HCT116 (cell line): Measurements from ENCODE around the gene FLT3.

Experiments used
- CBX3 ChIP-seq: IDR thresholded peaks from 2 replicates; pipeline ENCODE4 v1.6.1; 2012; ENCODE audit warnings: low read depth
- EZH2 ChIP-seq: fragments of 200-600 bp; sonication (generic); IDR thresholded peaks from 2 replicates; pipeline ENCODE4 v1.6.1; 2017; ENCODE audit warnings: antibody characterized with exemption, mixed run types
- EZH2phosphoT487 ChIP-seq: fragments of 200-600 bp; IDR thresholded peaks from 2 replicates; pipeline ENCODE4 v1.6.1; 2018; ENCODE audit warnings: antibody characterized with exemption, borderline replicate concordance
- FOSL1 ChIP-seq: IDR thresholded peaks from 2 replicates; pipeline ENCODE4 v1.6.1; 2012; ENCODE audit warnings: low read depth
- POLR2A ChIP-seq: IDR thresholded peaks from 2 replicates; pipeline ENCODE4 v1.7.0; 2011; ENCODE audit warnings: borderline replicate concordance; ENCODE audit not compliant: insufficient read depth, insufficient read length; ENCODE audit errors: extremely low read depth
- RAD21 ChIP-seq: IDR thresholded peaks from 2 replicates; pipeline ENCODE4 v1.6.1; 2012; ENCODE audit warnings: low read depth, mild to moderate bottlenecking
- SP1 ChIP-seq: IDR thresholded peaks from 2 replicates; pipeline ENCODE4 v1.6.1; 2012; ENCODE audit warnings: low read depth
- SRF ChIP-seq: IDR thresholded peaks from 2 replicates; pipeline ENCODE4 v1.6.1; 2012; ENCODE audit warnings: low read depth
- TCF7L2 ChIP-seq: IDR thresholded peaks from 2 replicates; pipeline ENCODE4 v1.7.0; 2011; ENCODE audit warnings: borderline replicate concordance, inconsistent platforms; ENCODE audit not compliant: insufficient read depth, insufficient read length; ENCODE audit errors: extremely low read depth
- YY1 ChIP-seq: IDR thresholded peaks from 2 replicates; pipeline ENCODE4 v1.6.1; 2011; ENCODE audit warnings: low read length, low read depth, moderate library complexity, mild to moderate bottlenecking; ENCODE audit not compliant: insufficient replicate concordance; ENCODE audit errors: extremely low read depth
- TF ChIP-seq, protein P1 (sequence below), 3 experiments: fragments of 200-600 bp in 1 of 3; sonication (generic) in 1 of 3; IDR thresholded peaks in 2 of 3; conservative IDR thresholded peaks in 1 of 3; 2 replicates each; pipeline ENCODE4 v1.5.1; 2012 to 2017; ENCODE audit warnings: low read depth in 2 of 3, low read length in 2 of 3, antibody characterized with exemption in 1 of 3, borderline replicate concordance in 1 of 3, control low read depth in 1 of 3, mild to moderate bottlenecking in 1 of 3, mixed read lengths in 1 of 3, mixed run types in 1 of 3, moderate library complexity in 1 of 3; ENCODE audit not compliant: insufficient read depth in 1 of 3
- TF ChIP-seq, protein P2 (sequence below): IDR thresholded peaks from 2 replicates; pipeline ENCODE4 v1.6.1; 2012
- TF ChIP-seq, protein P3 (sequence below): IDR thresholded peaks from 2 replicates; pipeline ENCODE4 v1.6.1; 2012; ENCODE audit warnings: low read depth

DNA sequence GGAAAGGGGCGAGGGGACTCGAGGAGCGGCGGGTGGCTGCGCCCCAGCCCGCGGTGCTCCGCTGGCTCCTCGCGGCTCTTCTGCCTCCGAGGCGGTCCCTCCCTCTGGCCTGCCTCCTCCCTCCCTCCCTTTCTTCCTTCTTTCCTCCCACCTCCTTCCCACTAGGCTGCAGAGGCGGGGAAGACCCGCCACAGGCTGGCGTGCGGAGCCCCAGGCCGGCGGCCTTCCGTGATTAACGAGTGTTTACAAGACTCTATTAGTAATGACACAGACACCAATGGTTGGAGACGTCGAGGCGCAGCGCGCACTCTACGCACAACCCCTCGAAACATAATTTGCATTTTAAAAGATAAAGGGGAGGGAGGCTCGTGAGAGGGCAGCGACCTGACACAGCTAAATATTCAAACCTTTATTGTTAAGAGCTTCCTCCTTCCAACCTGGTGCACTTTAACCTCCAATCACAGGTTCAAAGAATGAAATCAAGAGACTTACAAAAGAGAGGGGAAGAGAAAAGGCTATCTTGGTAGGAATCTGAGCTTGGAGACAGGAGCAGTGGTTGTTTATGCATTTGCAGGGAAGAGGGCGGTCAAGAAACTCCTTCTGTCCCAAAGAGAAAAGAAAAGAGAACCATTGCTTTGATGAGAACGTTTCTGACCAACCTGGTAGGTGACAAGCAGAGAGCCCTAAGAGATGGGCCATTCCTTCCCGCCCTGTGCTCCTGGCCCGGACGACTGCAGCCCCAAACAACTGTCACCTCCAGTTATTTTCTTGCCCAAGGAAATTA is 131.1 kb downstream of the FLT3 start, which contains the start of gene CDX2:
- TF ChIP-seq RAD21 (no peak), EZH2 (no peak), SRF (no peak), YY1 (no peak), SP1 (no peak), TCF7L2 (no peak), CBX3 (0 out of 2 replicates have a peak, but pooled peaks have one; percentile 54), FOSL1 (no peak), POLR2A (peak; percentile 85), EZH2phosphoT487 (no peak)
- TF ChIP-seq, protein P1, sequence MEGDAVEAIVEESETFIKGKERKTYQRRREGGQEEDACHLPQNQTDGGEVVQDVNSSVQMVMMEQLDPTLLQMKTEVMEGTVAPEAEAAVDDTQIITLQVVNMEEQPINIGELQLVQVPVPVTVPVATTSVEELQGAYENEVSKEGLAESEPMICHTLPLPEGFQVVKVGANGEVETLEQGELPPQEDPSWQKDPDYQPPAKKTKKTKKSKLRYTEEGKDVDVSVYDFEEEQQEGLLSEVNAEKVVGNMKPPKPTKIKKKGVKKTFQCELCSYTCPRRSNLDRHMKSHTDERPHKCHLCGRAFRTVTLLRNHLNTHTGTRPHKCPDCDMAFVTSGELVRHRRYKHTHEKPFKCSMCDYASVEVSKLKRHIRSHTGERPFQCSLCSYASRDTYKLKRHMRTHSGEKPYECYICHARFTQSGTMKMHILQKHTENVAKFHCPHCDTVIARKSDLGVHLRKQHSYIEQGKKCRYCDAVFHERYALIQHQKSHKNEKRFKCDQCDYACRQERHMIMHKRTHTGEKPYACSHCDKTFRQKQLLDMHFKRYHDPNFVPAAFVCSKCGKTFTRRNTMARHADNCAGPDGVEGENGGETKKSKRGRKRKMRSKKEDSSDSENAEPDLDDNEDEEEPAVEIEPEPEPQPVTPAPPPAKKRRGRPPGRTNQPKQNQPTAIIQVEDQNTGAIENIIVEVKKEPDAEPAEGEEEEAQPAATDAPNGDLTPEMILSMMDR (IDR thresholded peaks at IDR 0.05 in 2 of 3, conservative IDR thresholded peaks at IDR 0.05 in 1 of 3; ENCODE audit: borderline replicate concordance in 1 of 3, insufficient read depth in 1 of 3, low read depth in 2 of 3, low read length in 2 of 3): no peak
- TF ChIP-seq, protein P2, sequence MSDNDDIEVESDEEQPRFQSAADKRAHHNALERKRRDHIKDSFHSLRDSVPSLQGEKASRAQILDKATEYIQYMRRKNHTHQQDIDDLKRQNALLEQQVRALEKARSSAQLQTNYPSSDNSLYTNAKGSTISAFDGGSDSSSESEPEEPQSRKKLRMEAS: peak; percentile 25
- TF ChIP-seq, protein P3, sequence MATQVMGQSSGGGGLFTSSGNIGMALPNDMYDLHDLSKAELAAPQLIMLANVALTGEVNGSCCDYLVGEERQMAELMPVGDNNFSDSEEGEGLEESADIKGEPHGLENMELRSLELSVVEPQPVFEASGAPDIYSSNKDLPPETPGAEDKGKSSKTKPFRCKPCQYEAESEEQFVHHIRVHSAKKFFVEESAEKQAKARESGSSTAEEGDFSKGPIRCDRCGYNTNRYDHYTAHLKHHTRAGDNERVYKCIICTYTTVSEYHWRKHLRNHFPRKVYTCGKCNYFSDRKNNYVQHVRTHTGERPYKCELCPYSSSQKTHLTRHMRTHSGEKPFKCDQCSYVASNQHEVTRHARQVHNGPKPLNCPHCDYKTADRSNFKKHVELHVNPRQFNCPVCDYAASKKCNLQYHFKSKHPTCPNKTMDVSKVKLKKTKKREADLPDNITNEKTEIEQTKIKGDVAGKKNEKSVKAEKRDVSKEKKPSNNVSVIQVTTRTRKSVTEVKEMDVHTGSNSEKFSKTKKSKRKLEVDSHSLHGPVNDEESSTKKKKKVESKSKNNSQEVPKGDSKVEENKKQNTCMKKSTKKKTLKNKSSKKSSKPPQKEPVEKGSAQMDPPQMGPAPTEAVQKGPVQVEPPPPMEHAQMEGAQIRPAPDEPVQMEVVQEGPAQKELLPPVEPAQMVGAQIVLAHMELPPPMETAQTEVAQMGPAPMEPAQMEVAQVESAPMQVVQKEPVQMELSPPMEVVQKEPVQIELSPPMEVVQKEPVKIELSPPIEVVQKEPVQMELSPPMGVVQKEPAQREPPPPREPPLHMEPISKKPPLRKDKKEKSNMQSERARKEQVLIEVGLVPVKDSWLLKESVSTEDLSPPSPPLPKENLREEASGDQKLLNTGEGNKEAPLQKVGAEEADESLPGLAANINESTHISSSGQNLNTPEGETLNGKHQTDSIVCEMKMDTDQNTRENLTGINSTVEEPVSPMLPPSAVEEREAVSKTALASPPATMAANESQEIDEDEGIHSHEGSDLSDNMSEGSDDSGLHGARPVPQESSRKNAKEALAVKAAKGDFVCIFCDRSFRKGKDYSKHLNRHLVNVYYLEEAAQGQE: no peak
